SK-N-DZ (cell line): Measurements from ENCODE around the gene ARL13B.

Experiments used
- DNase-seq: peaks from one replicate; pipeline ENCODE4 v3.0.0-alpha.2; 2015; ENCODE audit warnings: low spot score
- small RNA-seq, 2 experiments: library from RNA; depleted of rRNA; stranded (forward); fragments of <200 nt; gene quantifications; one replicate each; pipeline ENCODE3, GENCODE V24; 2014

The ARL13B gene

GRCh38 chr3:94099311-94099710, 119.4 kb downstream of the ARL13B start:
- peak; percentile 45 for DNase-seq

- DNase-seq = peak; percentile 88
These were observed 121.9 kb downstream of the ARL13B start for GRCh38 chr3:94101860-94102259.

Small RNA genes within 50 kb of the gene (small RNA-seq; reads per million reads assigned to genes)
- gene RF00019 (0 reads per million in 2 experiments), gene RNU6-511P (0 to 0.04 reads per million in 2 experiments)
